ENCODE measurements around the gene SH3GL2.

SH3GL2 gene

DNA sequence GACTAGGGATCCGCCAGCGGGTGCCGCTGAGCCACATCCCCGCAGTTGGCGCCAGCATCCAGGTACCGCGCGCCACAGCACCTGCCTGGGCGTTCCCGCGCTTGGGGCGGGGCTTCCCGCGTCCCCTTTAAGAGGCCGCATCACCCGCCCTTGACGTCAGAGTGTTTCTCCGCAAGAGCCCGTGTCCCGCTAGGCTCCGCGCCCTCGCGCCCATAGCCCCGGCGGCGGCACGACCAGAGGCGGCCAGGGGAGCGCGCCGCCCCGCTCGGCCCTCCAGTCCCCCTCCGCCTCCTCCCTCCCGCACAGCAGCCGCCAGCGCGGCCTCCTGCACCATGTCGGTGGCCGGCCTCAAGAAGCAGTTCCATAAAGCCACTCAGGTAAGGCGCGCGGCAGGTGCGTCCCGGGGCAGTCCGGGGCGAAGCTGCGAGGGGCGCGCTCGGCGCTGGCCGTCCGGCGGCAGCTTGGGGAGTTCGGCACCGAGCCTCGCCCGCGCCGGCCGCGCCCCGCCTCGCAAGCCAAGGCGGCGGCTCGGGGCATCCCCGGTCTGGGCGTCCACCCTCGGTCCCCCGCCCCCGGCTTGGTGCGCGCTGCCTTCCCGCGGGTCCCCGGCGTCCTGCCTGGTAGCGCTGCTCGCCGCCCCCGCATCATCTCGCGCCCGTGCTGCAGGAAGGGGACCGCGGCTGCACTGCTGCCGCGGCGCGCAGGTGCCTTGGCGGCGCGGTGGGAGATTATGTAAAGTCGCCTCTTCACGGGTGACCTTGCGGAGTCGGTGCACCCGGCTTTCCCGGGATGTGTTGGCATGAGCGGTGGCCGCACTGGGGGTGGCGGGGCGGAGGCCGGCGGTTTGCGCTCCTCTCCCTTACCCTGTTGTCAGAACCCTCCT lies at the start of gene SH3GL2:
Gene SH3GL2 (plus strand): TSS at position 156 of the 883 bp plus-strand sequence.
- DNase-seq, result no peak

DNA sequence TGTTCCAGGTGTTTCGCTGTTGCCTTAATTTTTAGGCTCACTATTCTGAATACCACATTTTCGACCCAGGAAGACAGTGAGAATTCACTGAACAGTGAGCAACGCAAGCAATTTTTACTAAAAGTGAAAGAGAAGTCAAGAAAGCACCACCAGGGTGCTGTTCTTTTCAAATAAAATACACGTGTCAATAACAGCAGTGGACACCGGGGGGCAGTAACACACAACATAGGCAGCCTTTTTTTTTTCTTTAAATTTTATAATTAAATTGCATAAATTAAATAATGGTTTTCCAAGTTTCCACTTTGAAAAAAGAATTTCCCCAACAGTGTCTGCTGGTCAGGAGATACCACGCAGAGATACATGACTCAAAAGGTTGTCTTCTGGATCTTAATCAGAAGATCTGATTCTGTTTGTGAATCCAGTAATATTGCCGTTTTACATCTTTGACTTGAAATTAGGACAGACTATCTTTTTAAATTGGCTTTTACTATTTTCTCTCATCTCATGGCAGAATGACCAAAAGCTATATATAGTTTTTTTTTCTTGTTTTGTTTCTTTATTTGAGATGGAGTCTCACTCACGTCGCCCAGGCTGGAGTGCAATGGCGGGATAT lies 47.1 kb upstream of the SH3GL2 start:
- DNase-seq, result no peak

DNA sequence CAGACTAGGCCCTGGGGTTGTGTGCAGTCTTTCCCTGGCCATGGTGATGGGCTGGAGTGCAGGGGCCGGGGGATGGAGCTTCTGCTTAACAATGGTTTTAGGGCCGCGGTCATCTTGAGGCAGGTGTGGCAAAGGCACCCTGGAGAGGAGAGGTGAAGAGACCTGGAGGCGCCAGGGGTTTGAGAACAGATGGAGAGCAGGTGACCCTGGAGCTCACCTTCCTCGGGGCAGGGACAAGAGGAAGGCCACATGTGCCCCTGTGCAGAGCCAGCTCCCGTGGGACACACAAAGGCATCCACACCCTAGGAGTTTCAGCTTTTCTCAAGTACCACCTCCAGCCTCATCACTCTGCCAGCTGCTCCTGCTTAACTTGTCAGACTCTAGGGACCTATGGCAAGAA lies 46.4 kb upstream of the SH3GL2 start:
- no peak for DNase-seq

DNA sequence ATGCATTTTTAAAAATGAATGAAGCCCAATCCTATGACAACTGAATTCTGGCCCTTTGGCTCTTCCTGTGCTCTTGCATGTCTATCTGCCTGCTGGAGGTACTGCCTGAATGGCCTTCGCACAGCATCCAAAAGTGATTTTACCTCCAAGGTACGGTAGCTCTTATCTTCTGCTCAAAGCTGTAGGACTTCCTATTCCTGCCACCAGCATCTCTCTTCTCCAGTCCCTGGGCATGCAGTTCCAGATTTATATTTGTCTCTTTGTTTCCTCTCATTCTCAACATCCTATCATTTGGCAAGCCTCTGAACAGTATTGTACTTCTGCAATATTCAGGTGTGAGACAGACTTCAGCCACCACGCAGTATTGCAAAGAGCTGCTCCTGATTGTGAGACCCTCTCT lies 43.7 kb upstream of the SH3GL2 start:
- DNase-seq, result no peak

DNA sequence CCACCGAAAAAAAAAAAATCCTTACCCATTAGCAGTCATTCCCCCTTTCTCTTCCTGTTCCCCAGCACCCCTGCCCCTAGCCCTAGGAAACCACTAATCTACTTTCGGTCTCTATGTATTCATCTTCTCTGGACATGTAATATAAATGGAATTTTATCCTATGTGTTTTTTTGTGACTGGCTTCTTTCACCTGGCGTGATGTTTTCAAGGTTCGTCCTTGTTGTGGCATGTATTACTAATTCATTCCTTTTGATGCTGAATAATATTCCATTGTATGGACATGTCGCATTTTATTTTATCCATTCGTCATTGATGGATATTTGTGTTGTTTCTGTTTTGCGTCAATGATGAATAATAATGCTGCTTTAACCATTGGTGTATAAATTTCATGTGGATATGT lies 42.8 kb upstream of the SH3GL2 start:
- no peak for DNase-seq

DNA sequence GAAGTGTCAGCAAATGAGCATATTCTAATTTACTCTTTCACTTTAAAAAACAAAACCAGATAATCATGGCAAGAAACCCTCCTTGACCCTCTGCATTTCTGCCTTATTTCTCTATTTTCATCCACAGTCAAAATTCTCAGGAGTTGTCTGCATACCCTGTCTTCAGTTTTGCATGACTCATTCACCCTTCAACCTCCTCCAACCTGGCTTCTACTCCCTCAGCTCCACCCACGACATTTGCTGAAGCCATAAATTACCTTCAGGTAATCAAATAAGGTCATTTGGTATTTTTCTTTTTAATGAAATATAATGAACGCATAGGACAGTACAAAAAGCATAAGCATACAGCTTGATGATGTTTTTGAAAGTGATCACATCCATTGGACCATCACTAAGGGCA lies 27.8 kb upstream of the SH3GL2 start:
- DNase-seq, result no peak

DNA sequence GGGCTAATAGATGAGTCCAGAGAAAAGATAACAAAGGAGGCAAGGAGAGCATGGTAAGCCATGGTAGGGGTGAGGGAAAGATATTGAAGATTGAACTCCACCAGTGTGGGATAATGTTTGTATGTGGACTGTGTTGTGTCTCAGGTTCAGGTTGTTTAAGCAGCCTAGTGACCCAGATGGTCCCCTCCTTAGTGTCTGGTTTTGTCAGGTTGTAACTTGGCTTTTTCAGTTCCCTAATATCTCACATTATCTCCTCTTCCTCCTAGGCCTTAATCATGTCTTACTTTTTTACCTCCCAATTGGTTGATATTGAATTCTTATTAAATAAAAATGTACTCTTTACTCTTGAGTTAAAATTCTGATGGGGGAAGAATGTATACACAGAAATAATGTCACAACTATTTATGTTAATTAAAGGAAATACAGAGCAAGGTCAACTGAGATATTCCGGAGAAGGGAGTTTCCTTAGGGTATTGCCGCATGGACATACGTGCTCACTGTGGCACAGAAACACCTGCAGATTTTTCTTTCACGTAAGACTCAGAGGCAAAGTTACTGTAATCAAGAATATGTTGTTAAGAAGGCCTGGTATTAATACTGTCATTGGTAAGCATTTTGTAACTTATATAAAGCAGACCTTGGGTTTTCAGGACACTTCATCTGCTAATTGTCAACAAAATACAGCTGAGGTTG lies 23.4 kb upstream of the SH3GL2 start:
- no peak for DNase-seq

DNA sequence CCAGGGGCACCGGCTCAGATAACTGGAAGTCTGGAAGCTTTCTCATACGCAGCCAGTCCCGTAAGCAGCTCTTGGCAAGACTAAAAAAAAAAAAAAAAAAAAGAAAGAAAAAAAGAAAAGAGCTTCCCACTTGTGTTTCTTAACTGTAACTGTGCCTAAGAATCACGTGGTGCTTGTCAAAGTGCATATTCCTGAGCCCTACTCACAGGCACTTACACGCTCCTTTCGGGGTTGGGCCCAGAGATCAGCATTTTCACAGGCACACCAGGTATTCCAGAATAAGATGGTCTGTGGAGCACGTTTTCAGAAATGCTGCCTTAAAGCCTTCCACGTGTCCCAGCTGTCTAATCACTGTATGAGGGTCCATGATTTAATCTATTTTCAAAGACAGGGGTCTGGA lies 22.6 kb upstream of the SH3GL2 start:
- DNase-seq, result no peak

DNA sequence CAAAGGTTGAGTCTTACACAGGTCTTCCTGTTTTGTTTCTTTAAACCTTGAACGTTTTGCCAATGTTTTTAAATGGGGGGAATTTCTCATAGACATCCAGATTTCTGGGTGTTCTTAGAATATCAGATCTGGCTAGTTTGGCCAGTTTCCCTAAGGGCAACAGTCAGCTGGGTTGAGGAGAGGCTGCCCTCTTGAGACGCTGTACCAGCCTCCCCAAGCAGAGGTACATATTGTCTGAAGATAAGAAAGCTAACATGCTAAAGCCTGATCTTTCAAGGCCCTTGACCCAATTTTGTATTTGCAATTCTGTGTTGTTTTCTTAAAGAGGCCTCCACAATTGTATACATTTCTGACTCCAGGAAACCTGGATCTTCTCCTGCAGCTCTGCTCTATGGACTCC lies 21.9 kb upstream of the SH3GL2 start:
- DNase-seq, result no peak

DNA sequence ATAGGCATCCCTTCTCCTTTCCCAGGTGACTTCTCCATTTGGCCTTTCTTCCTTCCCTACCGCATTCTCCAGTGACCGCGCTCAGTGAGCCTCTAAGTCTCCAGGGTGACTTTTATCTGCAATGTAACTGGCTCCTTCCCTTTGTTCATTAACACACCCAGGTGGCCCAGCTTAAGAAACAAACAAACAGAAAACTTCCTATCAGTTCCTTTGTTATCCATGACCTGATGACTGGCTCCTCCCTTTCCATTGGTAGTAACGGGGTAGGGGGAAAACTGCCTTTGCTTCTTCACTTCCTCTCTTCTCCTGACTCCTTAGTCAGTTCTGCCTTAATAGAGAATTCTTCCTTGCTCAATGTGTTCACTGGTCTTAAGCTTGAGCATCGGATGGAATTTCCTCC lies 7.0 kb upstream of the SH3GL2 start:
- DNase-seq, result no peak

DNA sequence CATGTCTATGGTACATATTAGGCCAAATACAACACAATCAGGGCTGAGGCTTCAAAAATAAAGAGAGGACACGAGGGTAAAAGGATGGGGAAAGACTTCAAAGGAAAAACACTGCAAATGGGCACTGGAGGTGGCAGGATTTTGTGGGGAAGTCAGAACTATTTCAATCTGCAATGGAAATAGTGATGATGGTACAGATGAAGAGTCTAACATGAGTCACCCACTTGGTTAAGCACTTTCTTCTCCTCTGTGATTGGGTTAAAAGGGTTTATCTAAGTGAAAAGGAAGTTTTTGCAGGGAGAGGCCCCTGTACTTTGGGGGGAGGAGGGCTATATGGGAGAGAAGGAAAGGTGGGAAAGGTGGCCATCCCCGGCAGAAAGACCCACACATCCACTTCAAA lies 4.5 kb upstream of the SH3GL2 start:
- DNase-seq, result no peak

DNA sequence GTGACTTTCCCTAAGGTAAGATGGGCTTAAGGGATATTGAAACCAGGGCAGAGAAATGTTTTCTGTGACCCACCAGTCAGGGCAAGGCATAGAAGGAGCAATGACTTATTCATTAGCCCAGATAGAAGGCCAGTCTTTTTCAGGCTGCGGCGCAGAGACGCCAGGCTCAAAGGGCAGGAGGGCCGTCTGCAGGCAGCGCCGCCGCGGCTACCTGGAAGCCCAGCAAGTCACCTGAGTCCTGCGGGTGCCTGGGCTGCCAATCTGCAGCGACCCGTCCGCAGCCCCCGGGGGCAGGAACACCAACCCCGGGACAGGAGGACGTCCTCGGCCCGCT lies 322 bp upstream of the SH3GL2 start:
- no peak for DNase-seq

DNA sequence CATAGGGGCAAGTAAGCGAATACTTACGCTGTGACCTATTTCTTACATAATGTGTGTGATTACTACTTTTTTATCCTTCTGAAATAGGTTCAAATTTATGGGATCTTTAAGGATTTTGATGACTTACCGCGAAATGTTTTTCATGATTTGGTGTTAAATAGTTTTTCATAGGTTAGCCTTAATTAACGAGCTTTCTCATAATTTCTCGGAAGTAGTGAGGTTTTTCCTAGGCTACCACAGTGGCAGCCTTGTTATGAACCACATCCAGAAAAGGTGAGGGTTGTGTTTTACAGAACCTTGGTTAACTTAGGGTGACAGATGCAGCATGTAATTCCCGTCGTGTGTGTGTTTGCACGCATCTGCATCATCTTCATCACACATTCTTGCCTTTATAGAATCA lies 1.3 kb downstream of the SH3GL2 start:
- DNase-seq, result no peak

DNA sequence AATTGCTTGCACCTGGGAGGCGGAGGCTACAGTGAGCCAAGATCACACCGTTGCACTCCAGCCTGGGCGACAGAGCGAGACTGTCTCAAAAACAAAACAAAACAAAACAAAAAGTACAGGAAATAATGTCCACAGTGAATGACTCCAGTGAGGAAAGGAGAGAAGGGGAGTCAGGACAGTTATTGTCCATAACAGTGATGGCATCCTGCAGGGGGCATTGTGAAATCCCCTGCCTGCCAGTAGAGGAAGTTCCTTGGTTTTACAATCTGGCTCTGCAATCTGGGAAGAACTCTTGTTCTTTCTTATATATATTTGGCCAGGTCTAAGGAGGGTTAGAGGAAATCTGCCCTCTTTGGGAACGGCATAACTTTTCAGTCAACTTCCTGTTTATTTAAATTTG lies 8.2 kb downstream of the SH3GL2 start:
- DNase-seq, result no peak

DNA sequence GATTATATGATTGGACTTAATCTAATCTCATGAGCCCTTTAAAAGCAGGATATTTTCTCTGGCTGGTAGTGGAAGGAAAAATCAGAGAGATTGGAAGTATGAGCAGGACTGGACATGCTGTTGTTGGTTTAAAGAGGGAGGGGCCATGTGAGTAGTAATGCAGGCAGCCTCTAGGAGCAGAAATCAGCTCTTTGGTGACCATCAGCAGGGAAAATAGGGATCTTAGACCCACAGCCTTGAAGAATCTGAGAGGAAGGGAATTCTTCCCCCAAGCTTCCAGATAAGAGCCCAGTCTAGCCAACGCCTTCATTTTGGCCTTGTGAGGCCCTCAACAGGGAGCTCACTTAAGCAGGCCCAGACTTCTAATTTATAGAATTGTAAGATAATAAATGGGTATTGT lies 9.5 kb downstream of the SH3GL2 start:
- DNase-seq, result no peak

DNA sequence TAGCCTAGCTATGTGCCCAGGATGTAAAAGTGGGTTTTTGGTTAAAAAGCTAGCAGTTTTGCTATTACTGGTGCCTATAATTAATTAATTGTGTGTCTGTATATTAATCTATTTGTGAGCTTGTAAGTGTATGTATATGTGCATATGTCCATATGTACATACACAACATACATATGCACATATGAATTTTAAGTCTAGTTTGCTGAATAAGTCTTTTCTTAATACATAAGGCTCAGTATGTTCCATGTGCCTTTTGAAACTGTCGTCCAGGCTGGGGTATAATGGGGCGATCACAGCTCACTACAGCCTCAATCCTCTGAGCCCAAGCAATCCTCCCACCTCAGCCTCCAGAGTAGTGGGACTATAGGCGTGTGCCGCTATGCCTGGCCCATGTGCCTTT lies 10.1 kb downstream of the SH3GL2 start:
- no peak for DNase-seq

DNA sequence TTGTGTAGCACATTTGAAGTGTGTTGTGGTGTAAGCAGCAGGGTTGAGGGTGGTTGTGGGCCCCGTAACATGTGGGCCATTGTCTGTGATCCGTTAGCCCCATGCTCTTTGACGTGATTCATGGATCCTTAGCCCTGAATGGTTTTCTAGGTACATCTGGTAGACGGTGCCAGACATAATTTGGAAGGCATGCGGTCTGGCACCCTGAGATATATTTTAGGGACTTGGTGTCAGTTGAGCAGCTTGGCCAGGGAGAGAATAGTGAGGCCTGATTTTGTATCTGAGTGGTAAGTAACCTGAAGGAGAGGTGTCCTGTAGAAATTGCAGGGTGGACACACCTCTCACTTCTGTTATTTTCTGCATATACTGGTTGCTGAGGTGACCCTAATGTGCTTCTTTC lies 10.9 kb downstream of the SH3GL2 start:
- DNase-seq, result no peak

DNA sequence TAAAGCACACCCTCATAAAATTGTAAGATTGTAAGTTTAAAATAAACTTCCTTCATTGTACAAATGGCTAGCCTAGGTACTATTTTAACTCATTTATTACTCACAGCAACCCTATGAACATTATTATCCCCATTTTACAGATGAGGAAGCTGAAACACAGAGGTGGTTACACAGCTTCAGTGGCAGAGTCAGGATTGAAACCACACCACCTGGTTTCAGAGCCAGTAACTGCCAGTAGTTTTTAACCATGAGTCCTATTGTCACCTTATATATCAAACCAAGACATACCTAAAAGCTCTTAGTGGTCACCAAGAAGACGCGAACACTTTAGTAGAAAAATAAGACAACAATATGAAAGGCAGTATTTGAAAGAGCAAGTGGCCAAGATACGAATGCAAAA lies 16.1 kb downstream of the SH3GL2 start:
- DNase-seq, result no peak

DNA sequence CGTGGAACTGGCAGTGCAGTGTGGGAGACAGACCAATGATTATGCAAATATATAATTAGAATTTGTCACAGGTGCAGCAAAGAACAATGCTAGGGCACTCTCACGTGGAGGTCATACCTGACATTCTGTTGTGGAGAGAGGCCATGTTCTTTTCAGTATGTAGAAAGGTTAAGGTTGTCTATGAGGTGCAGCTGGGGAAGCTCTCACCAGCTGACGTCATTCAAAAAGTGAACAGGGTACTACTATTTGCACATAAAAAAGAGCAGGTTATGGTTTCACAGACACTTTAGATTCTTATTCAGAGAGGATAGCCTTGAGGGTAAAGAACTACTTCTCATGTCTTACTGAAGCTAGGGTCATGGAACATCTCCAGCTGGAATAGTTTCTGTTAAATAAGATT lies 19.1 kb downstream of the SH3GL2 start:
- no peak for DNase-seq

DNA sequence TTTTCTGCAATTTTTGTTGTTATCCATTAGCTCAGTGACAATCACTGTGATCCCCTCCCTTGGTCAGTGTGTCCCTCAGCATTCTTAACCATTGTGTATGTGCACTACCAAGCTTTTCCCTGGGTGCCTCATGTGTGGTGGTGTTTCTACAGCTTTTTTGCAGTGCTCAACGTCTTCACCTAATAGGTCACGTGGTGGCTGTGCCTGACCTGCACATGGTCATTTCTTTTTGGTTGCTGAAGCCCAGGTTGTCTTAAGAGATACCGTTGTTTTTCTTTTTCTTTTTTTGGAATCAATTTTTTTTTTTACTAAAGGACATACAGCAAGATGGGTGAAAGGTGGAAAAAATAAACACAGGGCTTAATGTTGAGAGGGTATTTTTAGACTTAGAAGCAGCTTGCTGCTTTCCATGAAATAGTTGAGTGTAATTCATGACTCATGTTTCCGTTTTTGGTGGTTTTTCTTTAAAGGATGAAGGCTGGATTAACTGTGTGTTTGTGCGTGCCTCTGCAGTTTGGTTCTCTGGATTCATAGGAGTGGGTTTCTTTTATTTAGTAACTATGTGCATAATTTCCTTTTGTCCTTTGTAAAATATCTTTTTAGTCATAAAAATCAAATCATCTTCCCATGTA lies 22.2 kb downstream of the SH3GL2 start:
- no peak for DNase-seq

DNA sequence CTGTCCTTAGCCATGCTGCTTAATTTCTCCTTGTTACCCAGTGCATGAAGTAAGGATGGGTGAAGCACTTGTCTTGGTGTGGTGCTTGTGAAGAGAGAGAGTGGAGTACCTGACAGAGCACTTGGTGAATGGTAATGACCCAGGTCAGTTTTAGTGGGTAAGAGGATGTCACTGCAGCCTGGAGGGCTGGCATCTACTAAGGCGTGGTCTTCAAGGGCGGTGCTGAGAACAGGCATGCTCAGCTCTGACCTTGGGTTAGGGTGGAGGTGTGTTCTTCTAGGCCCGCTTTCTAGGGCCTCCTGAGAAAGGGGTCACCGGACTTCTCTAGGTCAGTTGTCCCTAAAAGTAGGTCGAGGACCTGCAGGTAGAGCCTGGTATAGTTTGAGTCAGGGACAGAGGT lies 25.7 kb downstream of the SH3GL2 start:
- no peak for DNase-seq

DNA sequence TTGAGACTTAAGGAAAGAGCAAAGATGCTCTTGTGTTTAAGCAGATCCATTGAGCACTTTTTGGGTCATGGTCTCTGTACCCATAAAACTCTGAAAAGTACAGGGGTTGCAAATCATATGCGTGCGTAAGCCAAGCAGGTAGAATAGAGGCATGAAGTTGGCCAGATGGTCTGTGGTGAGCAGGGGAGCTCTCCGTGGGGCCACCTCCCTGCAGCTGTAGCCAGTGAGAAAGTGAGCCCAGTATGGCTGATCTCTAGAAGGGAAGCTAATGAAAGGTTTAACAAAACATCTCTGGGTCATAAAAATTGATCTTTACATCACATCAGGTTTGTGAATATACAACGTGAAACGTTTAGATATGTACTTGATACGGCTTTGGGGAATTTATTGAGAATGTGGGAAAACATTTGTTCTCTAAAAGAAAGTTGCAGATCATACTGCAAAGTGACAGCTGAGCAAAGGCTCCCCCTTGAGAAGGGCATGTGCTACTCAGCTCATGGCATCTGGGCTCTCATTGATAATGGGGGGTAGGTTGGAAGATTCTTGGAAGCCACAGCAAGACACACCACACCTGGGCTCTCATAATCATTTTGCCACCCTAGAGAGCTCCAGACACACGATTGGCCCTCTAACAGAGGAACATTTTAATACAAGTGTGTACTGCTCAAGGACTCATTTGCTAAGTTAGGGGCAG lies 30.6 kb downstream of the SH3GL2 start:
- no peak for DNase-seq

DNA sequence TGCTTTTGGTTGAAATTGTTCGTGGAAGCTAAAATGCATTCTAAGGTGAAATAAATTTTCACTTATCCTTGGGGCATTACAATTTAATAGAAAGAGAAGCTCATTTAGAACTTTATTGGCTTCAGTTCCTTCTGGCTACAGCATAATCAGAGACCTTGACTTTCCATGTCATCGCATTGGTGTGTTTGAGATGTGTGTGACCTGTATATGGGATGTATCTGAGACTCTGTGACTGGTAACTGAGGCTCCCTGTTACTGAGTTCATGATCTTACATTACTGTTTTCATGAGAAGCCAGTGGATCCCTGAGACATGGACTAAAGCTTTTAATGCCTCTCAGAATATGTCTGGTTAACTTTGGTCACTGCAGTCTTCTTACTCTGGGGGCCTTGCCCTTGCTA lies 32.5 kb downstream of the SH3GL2 start:
- DNase-seq, result no peak

Measured in stimulated activated CD4-positive, alpha-beta T cell treated with anti-CD3 and anti-CD28 coated beads, Interleukin-4, amount 100 ng/mL, for 1 hour (primary cell).